HG02678 (cell line): Measurements from ENCODE around the gene EGFR.
"Not testable (repeated sequence)": the region's sequence is repeated elsewhere in the genome, so short reads cannot be mapped to it uniquely, and the experiment has no call there.

Experiments used
- ATAC-seq: cut with Tn5 transposase; IDR thresholded peaks from one replicate; pipeline ENCODE4 v1.9.1; 2021; ENCODE audit warnings: mild to moderate bottlenecking, moderate library complexity; ENCODE audit not compliant: unreplicated experiment

The EGFR gene

GRCh38 chr7:55034776-55035175 is 16.0 kb downstream of the EGFR start:
- no peak for ATAC-seq

- not testable (repeated sequence) for ATAC-seq
These were observed 16.6 kb downstream of the EGFR start for GRCh38 chr7:55035410-55035809.

- ATAC-seq = no peak
These were observed 18.3 kb downstream of the EGFR start for GRCh38 chr7:55036950-55037736.

- ATAC-seq = no peak
These were observed 25.0 kb downstream of the EGFR start for GRCh38 chr7:55043691-55044370.

GRCh38 chr7:55044371-55044717 is 25.5 kb downstream of the EGFR start:
- ATAC-seq = no peak

- ATAC-seq = no peak
These were observed 26.0 kb downstream of the EGFR start for GRCh38 chr7:55044791-55045190.

GRCh38 chr7:55046582-55047342 is 27.9 kb downstream of the EGFR start:
- ATAC-seq = no peak

- no peak for ATAC-seq
These were observed 29.5 kb downstream of the EGFR start for GRCh38 chr7:55048221-55048859.

- no peak for ATAC-seq
These were observed 31.5 kb downstream of the EGFR start for GRCh38 chr7:55050281-55050680.

- no peak for ATAC-seq
These were observed 33.3 kb downstream of the EGFR start for GRCh38 chr7:55052081-55052480.

- no peak for ATAC-seq
These were observed 34.1 kb downstream of the EGFR start for GRCh38 chr7:55052741-55053427.

- ATAC-seq = no peak
These were observed 35.1 kb downstream of the EGFR start for GRCh38 chr7:55053651-55054571.

GRCh38 chr7:55054758-55055157 is 35.9 kb downstream of the EGFR start:
- no peak for ATAC-seq

- no peak for ATAC-seq
These were observed 36.7 kb downstream of the EGFR start for GRCh38 chr7:55055479-55055878.

- ATAC-seq = no peak
These were observed 37.3 kb downstream of the EGFR start for GRCh38 chr7:55056068-55056467.

GRCh38 chr7:55056577-55057480 is 38.0 kb downstream of the EGFR start:
- no peak for ATAC-seq

- ATAC-seq = no peak
These were observed 39.5 kb downstream of the EGFR start for GRCh38 chr7:55058314-55058713.

- no peak for ATAC-seq
These were observed 40.2 kb downstream of the EGFR start for GRCh38 chr7:55059021-55059420.

GRCh38 chr7:55060085-55060484 is 41.3 kb downstream of the EGFR start:
- ATAC-seq = no peak
